Measurements from ENCODE around the gene NRG2. TPM values are rescaled to one million over a fixed set of nuclear protein-coding genes. Genes with fewer than 3 reads are reported as not detected.

NRG2 gene
- total and polyA plus RNA-seq, 2 of the 8 experiments (the other 6 are each of a cell fraction or from before 2014, with no cell fraction given), result 0.27 to 0.54 TPM

GRCh38 chr5:139839232-139839815 lies 203.8 kb downstream of the NRG2 start (continued):
- no peak for TF ChIP-seq CHD7 (IDR thresholded peaks at IDR 0.05; ENCODE audit: insufficient replicate concordance, low read length)
- no peak for TF ChIP-seq EZH2 (IDR thresholded peaks at IDR 0.05; ENCODE audit: low read depth, low read length, severe bottlenecking)
- TF ChIP-seq SIN3A (conservative IDR thresholded peaks at IDR 0.05 in 1 of 2, IDR thresholded peaks at IDR 0.05 in 1 of 2; ENCODE audit: low read depth in 1 of 2, low read length in 2 of 2), result no peak
- no peak for TF ChIP-seq POLR2AphosphoS5 (IDR thresholded peaks at IDR 0.05; ENCODE audit: low read depth, low read length)
- TF ChIP-seq HDAC6 (IDR thresholded peaks at IDR 0.05; ENCODE audit: low read depth, low read length), result no peak
- no peak for TF ChIP-seq SP1 (IDR thresholded peaks at IDR 0.05; ENCODE audit: low read depth, low read length)
- TF ChIP-seq GTF2F1 (IDR thresholded peaks at IDR 0.05; ENCODE audit: borderline replicate concordance, low read depth, low read length), result no peak
- no peak for TF ChIP-seq SP4 (IDR thresholded peaks at IDR 0.05; ENCODE audit: low read length)
- TF ChIP-seq SIRT6 (IDR thresholded peaks at IDR 0.05; ENCODE audit: low read length), result no peak
- TF ChIP-seq BCL11A (IDR thresholded peaks at IDR 0.05; ENCODE audit: low read depth in 2 of 2, low read length in 2 of 2), result no peak
- no peak for TF ChIP-seq NRF1 (IDR thresholded peaks at IDR 0.05; ENCODE audit: low read depth, low read length)

All from H1 (cell line).